HUES6 (cell line): ENCODE measurements around the gene PITPNM1.

Source experiments
- H3K27ac ChIP-seq: 2 replicates; pipeline ENCODE4 v1.7.0; 2013; ENCODE audit warnings: low read depth, mild to moderate bottlenecking, low read length, inconsistent platforms
- H3K27me3 ChIP-seq: 2 replicates; pipeline ENCODE4 v1.6.1; 2013; ENCODE audit warnings: low read length; ENCODE audit not compliant: control insufficient read depth, insufficient read depth
- H3K36me3 ChIP-seq: 2 replicates; pipeline ENCODE4 v1.6.1; 2013; ENCODE audit warnings: low read length; ENCODE audit not compliant: control insufficient read depth, insufficient read depth
- H3K4me1 ChIP-seq: 2 replicates; pipeline ENCODE4 v1.6.1; 2013; ENCODE audit warnings: low read length; ENCODE audit not compliant: control insufficient read depth, insufficient read depth
- H3K4me3 ChIP-seq: 2 replicates; pipeline ENCODE4 v1.5.1; 2013; ENCODE audit warnings: low read depth, low read length
- H3K9ac ChIP-seq: one replicate; pipeline ENCODE4 v1.6.1; 2013; ENCODE audit warnings: mild to moderate bottlenecking, low read length
- H3K9me3 ChIP-seq: 2 replicates; pipeline ENCODE4 v1.6.1; 2013; ENCODE audit warnings: low read depth, low read length; ENCODE audit not compliant: control insufficient read depth, insufficient read depth

PITPNM1 gene

GRCh38 chr11:67501854-67502253 is 3.3 kb downstream of the PITPNM1 start:
- Histone ChIP-seq H3K9ac (no peak overlapping the region), H3K4me3 (no peak overlapping the region), H3K27ac (no peak overlapping the region), H3K36me3 (peaks cover 36% of the 10 kb centered on the region), H3K9me3 (no peaks in the 10 kb centered on the region), H3K27me3 (peaks cover 8% of the 10 kb centered on the region), H3K4me1 (peaks cover 18% of the 10 kb centered on the region)

DNA sequence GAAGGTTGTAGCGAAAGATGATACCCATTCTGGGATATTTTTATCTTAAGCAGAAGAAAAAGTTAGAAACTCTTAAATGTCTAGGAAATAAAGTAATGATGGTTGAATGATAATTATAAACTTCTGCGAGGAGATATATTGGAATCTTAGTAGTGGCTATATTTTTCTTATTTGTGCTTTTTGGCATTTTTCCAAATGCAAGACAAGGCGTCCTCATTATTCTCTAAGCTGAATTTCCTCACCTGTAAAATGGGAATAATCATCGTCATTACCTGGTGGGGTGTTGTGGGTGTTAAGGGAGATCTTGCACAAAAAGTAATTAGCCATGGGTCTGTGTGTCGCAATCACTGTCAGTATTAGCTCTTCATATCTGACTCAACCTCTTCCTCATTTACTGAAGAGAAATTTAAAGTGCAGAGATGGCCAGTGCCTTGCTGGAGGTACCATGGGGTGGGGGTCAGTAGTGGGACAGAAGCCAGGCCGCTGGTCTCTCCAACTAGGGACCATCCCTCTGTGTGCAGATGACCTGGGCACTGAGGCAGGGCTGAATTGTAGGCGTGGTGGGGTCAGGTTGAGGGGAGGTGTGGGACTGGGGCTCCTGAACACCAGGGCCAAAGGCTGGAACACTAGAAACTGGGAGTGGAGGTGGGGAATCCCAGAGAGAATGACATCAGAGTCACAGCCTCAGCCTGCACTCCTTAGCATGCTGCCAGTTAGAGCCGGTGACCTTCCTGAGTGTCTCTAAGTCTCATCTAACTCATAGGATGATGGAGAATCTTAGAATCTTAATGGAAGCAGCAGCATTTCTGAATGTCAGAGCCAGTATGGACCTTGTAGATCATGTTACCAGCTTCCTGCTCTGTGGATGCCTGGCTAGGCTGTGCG is 4.1 kb downstream of the PITPNM1 start:
- Histone ChIP-seq H3K27me3 (peaks cover 8% of the 10 kb centered on the region), H3K4me1 (peaks cover 13% of the 10 kb centered on the region), H3K4me3 (no peak overlapping the region), H3K9me3 (no peaks in the 10 kb centered on the region), H3K9ac (no peak overlapping the region), H3K27ac (no peak overlapping the region), H3K36me3 (peaks cover 42% of the 10 kb centered on the region)

DNA sequence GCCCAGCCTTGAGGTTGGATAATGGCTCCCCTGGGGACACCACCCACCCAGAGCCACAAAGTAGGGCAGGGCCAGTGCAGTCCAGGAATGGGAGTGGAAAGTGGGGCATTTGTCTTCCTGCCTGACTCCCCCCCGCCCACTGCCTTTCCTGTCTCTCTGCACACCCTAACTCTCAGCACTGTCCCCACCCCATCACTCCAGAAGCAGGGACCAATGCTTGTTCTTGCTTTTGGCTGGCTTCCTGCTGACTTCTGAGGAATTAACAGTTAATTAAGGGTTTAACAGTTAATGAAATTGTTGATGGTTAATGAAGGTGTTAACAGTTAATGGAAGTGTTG is 4.7 kb downstream of the PITPNM1 start:
- no peak overlapping the region for H3K27ac ChIP-seq
- no peak overlapping the region for H3K9ac ChIP-seq
- no peaks in the 10 kb centered on the region for H3K9me3 ChIP-seq
- H3K36me3 ChIP-seq = peaks cover 48% of the 10 kb centered on the region
- H3K4me1 ChIP-seq = peaks cover 7% of the 10 kb centered on the region
- no peak overlapping the region for H3K4me3 ChIP-seq
- peaks cover 8% of the 10 kb centered on the region for H3K27me3 ChIP-seq

GRCh38 chr11:67499808-67500483 is 5.2 kb downstream of the PITPNM1 start:
- Histone ChIP-seq H3K9me3 (no peaks in the 10 kb centered on the region), H3K27me3 (peaks cover 8% of the 10 kb centered on the region), H3K27ac (no peak overlapping the region), H3K4me1 (peaks cover 5% of the 10 kb centered on the region), H3K9ac (no peak overlapping the region), H3K36me3 (peaks cover 51% of the 10 kb centered on the region), H3K4me3 (no peak overlapping the region)

DNA sequence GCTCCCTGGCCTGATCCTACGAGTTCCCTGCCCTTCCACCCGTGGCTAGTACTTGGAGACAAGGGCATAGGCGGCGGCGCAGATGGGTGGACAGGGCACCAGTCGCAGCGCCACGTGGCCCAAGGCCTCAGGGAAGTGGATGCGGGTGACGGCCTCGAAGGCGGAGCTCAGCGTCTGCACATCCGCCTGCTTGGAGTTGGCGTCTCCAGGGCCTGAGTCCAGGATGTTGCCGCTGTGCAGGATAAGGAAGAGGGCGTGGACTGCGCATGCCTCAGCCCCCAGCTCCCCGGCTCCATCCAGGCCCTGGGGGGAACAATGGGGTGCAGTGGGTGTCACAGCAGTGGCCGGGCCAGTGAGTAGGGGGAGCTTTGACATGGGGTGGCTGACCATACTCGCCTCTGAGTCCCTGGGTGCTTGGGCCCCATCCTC is 6.6 kb downstream of the PITPNM1 start:
- H3K36me3 ChIP-seq = peaks cover 59% of the 10 kb centered on the region

GRCh38 chr11:67497656-67498291 is 7.4 kb downstream of the PITPNM1 start:
- no peak overlapping the region for H3K9ac ChIP-seq
- no peaks in the 10 kb centered on the region for H3K27me3 ChIP-seq
- no peak overlapping the region for H3K4me3 ChIP-seq
- H3K4me1 ChIP-seq = no peaks in the 10 kb centered on the region
- H3K27ac ChIP-seq = no peak overlapping the region
- peaks cover 63% of the 10 kb centered on the region for H3K36me3 ChIP-seq
- no peaks in the 10 kb centered on the region for H3K9me3 ChIP-seq

More for the DNA sequence above, 6.6 kb downstream of the PITPNM1 start:
- Histone ChIP-seq H3K4me3 (no peak overlapping the region), H3K27me3 (peaks cover 4% of the 10 kb centered on the region), H3K27ac (no peak overlapping the region), H3K9me3 (no peaks in the 10 kb centered on the region), H3K9ac (no peak overlapping the region), H3K4me1 (peaks cover 2% of the 10 kb centered on the region; the same call in 1 of the 2 replicates)

DNA sequence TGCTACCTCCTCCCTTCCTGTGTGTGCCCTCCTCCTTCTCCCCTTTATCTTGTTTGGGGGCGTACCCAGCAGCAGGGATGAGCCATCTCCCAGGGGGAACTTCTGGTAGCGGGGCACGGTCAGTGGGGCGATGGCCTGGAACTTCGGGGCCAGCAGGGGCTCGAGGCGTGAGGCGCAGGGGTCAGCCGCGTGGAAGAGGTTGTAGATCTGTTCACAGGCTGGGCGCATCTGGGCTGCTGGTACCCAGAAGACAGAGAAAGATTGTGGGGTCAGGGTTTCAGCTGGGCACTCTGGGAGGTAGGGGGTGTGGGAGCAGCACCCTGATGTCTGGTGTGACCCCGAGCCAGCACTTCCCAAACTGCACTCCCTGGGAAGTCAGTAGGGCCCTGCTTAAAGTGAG is 9.1 kb downstream of the PITPNM1 start:
- H3K27ac ChIP-seq = no peak overlapping the region
- H3K4me1 ChIP-seq = no peaks in the 10 kb centered on the region
- H3K36me3 ChIP-seq = peaks cover 73% of the 10 kb centered on the region
- no peak overlapping the region for H3K4me3 ChIP-seq
- no peak overlapping the region for H3K9ac ChIP-seq
- H3K9me3 ChIP-seq = no peaks in the 10 kb centered on the region
- no peaks in the 10 kb centered on the region for H3K27me3 ChIP-seq

DNA sequence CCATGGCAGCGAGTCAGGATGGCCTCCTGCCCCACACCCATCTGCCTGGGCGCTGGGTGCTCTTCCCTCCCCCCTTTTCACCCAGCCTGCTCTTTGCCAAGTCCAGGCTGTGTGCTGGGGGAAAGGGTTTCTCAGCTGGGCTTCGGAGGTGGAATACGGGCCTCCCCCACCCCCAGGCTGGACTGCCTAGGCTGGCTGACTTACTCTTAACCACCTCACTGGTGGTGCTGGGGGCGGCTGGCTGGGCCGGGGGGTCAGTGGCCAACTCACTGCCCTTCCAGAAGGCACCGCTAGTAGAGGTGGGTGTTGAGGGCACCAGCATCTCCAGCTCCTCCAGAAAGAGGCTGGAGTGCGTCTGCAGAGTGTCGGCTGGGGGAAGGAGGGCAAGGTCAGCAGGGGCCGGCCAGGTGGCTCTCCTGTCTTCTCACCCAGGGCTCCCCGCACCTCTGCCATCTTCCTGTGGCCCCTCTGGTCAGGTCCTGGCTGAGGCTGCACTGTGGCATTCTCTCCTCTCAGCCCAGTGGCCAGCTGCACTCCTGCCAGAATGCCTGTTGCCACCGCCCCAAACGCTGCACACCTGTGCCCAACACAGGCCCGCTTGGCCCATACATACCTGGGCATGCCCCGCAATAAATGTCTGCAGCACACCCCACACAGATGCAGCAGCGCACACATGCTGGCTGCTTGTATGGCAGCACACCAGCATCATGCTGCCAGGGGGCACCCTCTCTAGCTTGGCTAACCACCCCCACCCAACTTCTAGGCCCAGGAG is 9.7 kb downstream of the PITPNM1 start:
- Histone ChIP-seq H3K4me1 (no peaks in the 10 kb centered on the region), H3K4me3 (no peak overlapping the region), H3K9ac (no peak overlapping the region), H3K9me3 (no peaks in the 10 kb centered on the region), H3K27me3 (no peaks in the 10 kb centered on the region), H3K36me3 (peaks cover 73% of the 10 kb centered on the region), H3K27ac (no peak overlapping the region)

GRCh38 chr11:67494371-67495233 is 10.6 kb downstream of the PITPNM1 start:
- no peak overlapping the region for H3K9ac ChIP-seq
- H3K36me3 ChIP-seq = peaks cover 79% of the 10 kb centered on the region

More at GRCh38 chr11:67494371-67495233, 10.6 kb downstream of the PITPNM1 start:
- no peaks in the 10 kb centered on the region for H3K4me1 ChIP-seq
- H3K9me3 ChIP-seq = no peaks in the 10 kb centered on the region
- no peak overlapping the region for H3K4me3 ChIP-seq
- no peak overlapping the region for H3K27ac ChIP-seq
- H3K27me3 ChIP-seq = no peaks in the 10 kb centered on the region
